Stimulated activated CD8-positive, alpha-beta memory T cell treated with anti-CD3 and anti-CD28 coated beads, Interleukin-7, amount 100 ng/mL, for 1 hour (primary cell): Measurements from ENCODE around the gene MCUB.
"Not testable (repeated sequence)": the region's sequence is repeated elsewhere in the genome, so short reads cannot be mapped to it uniquely, and the experiment has no call there.

Experiments used
- DNase-seq, 2 donors: peaks; one replicate each; pipeline ENCODE4 v3.0.0-alpha.2; 2020; ENCODE audit warnings: low read depth in 2 of 2

Gene MCUB

GRCh38 chr4:109579997-109580396, 20.0 kb downstream of the MCUB start:
- DNase-seq = not testable (repeated sequence)

DNA sequence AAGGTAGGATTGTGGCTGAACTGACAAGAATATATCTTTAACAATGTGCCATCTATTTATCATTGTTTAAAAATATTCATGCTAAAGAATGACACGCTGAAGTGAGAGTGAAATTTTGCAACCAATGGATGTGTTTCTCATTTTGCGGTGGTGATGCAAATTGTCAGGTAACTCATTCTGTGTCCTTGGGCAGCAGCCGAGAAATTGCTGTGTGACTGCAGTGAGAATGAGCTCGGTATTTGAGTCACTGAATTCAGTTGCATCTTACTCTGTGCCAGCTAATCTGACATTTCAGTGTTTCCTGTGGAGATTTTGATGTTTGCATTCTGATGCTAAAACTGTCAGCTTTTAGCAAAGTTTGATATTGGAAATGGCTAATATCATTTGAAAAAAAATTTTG, 28.1 kb downstream of the MCUB start:
- no peak for DNase-seq

DNA sequence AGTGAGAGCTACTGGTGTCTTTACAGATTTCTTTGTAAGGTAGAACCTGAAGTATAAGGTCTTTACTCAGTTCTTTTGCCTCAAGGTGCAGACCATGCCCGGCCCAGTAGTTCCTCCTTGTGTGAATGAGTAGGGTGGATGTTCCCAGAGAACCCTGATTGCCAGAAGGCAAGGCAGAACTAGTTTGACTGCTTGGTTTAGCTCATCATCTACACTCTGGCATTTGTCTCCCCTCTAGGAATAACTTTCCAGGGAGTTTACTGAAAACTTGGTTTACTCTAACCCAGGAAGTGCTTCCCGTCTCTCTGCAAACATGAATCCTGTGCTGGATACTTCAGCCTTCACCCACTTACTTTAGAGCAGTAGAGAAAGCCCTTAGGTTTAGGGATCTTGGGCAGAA, 29.1 kb downstream of the MCUB start:
- no peak for DNase-seq

DNA sequence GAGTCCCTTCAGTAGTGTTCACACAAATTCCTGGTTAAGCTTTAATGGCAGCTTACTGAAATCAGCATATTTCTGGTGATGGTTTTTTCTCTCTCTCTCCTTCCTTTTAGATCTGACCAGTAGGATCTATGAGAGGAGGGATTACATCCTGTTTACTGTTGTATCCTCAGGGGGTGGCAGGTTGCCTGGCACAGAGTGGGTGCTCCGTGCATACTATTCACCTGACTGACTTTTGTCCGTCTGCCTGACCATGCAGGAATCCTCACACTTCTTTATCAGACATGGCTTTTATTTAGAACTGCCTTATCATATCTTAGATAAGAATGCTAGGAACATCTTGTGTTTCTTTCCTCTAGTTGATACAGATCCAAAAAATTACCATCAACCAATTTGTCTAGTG, 29.6 kb downstream of the MCUB start:
- no peak for DNase-seq

DNA sequence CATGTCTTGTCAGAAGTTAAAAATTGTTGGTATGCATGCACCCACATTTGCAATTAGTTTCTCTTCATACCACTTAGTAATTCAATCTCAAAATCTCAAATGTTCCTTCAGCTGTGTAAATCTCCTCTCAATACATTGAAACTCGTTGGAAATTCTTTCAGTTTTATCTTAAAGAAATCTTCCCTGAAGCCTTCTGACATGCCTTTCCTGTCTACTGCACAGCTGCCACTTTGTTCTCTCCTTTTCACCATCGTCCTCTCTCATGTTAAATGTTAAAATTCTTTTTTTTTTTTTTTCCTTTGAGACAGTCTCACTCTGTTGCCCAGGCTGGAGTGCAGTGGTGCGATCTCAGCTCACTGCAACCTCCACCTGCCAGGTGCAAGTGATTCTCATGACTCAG, 30.9 kb downstream of the MCUB start:
- DNase-seq = no peak

- no peak for DNase-seq
Observed at GRCh38 chr4:109592367-109592766, 32.3 kb downstream of the MCUB start.

GRCh38 chr4:109595123-109595522, 35.1 kb downstream of the MCUB start:
- DNase-seq = not testable (repeated sequence)

DNA sequence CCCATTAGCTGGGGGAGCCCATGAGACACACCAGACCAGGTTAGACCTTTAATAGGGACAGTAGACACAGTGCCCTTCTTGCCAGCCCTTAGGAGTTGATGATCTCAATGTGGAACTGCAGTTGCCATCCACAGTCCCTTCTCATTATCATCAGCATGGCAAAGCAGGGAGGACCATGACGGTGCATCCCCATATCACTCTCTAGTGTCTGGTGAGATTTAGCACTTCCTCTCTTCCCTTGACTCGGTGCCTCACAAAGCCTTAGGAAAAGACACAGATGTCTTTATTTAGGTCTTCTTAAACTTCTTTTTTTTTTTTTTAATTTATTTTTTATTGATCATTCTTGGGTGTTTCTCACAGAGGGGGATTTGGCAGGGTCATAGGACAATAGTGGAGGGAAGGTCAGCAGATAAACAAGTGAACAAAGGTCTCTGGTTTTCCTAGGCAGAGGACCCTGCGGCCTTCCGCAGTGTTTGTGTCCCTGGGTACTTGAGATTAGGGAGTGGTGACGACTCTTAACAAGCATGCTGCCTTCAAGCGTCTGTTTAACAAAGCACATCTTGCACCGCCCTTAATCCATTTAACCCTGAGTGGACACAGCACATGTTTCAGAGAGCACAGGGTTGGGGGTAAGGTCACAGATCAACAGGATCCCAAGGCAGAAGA, 36.5 kb downstream of the MCUB start:
- DNase-seq = not testable (repeated sequence)

DNA sequence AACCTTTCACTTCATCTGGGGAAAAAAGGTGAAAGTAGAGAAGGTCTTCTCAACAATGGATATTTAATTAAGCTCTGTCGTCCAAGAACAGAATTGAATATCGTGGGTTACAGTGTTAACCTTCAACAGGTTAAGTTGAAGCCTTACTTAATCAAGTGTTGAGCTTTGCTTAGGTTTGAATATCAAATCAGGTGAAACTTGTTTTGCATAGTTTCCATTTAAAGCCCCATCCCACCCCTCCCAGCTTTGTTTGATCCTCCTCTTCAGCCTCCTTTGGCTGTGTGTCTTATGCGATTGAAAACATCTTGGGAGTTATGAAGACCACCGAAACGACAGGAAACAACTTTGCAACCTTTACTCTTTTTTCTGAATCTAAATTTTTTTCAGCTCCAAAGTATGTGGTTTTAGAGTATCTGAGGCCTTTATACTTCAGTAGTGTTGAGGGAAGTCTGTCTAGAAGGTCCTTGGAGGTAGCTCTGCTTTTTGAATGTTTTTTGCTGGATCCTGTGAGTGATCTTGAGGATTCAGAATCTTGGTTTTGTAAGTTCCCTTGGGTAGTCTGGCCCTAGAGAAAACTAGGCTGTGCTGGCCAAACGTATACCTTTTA, 39.1 kb downstream of the MCUB start:
- no peak for DNase-seq

GRCh38 chr4:109600431-109600830, 40.4 kb downstream of the MCUB start:
- DNase-seq = no peak

DNA sequence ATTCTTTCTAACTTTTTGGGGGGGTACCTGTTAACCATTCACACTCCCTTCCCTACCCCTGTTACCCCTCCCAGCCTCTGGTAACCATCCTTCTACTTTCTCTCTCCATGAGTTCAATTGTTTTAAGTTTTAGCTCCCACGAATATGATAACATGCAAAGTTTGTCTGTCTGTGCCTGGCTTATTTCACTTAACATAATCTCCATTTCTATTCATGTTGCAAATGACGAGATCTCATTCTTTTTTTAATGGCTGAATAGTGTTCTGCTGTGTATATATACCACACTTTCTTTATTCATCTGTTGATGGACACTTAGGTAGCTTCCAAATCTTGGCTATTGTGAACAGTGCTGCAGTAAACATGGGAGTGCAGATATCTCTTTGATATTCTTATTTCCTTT, 41.3 kb downstream of the MCUB start:
- no peak for DNase-seq

DNA sequence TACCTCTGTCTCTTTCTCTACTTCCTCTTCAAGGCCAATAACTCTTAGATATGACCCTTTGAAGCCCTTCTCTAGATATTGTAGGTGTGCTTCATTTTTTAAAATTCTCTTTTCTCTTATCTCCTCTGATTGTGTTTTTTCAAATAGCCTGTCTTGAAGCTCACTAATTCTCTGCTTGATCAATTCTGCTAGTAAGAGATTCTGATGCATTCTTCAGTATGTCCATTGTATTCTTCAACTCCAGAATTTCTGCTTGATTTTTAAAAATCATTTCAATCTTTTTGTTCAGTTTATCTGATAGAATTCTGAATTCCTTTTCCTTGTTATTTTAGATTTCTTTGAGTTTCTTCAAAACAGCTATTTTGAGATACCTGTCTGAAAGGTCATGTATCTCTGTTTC, 47.9 kb downstream of the MCUB start:
- no peak for DNase-seq

DNA sequence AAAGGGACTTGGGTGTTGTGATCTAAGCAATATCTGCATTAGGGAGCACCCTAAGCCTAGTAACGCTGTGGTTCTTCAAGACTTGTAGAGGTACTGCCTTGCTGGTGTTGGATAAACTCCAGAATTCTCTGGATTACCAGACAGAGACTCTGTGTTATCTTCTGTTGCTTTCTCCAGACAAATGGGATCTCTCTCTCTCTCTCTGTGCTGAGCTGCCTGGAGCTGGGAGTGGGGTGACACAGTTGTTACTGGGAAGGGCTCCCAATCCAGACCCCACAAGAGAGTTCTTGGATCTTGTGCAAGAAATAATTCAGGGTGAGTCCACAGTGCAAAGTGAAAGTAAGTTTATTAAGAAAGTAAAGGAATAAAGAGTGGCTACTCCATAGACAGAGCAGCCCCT, 48.8 kb downstream of the MCUB start:
- DNase-seq = no peak

DNA sequence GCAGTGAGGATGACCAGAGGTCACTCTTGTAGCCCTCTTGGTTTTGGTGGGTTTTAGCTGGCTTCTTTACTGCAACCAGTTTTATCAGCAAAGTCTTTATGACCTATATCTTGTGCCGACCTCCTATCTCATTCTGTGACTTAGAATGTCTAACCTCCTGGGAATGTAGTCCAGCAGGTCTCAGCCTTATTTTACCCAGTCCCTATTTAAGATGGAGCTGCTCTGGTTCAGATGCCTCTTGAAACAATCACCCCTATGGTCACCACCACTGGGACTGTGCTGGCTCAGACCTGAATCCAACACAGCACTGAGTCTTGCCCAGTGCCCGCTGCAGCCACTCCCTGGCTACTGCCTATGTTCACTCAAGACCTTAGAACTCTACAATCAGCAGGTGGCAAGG, 49.4 kb downstream of the MCUB start:
- no peak for DNase-seq

DNA sequence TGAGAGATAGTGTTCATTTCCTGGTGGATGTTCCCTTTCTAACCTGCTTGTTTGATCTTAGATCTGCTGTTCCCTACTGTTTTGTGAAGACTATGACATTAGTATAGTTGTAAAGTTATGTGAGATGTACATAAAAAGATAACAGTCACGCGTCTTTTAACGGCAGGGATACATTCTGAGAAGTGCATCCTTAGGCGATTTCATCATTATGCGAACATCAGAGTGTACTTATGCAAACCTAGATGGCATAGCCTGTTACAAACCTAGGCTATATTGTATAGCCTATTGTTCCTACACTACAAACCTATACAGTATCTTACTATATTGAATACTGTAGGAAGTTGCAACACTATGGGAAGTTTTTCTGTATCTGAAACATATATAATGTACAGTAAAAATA, 50.4 kb downstream of the MCUB start:
- DNase-seq = no peak

DNA sequence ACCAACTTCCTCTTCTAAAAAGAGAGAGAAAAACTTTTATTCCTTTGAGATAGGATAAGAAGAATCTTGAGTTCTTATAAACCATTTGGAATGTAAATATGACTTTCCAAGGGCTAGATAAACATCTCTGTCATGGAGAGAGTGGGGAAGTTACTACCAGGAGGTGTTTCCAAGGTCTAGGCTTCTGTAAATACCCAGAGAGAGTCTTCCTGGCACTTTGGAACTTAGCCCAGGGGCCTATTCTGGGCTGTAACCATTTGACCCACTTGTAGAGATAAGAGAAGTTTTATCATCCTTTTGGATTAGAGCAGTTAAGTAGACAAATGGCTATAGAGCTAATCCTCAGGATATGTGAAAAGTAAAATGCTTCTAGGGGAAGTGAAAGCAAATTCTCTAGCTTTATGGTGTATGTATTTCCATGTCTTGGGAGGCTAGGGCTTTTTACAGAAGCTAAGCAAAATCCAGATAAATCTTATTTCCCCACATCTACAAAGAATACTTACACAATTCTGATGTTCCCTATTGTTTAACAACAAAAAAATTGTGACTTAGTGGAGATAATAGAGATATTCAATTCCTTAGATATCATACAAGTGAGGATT, 51.1 kb downstream of the MCUB start:
- DNase-seq = no peak

DNA sequence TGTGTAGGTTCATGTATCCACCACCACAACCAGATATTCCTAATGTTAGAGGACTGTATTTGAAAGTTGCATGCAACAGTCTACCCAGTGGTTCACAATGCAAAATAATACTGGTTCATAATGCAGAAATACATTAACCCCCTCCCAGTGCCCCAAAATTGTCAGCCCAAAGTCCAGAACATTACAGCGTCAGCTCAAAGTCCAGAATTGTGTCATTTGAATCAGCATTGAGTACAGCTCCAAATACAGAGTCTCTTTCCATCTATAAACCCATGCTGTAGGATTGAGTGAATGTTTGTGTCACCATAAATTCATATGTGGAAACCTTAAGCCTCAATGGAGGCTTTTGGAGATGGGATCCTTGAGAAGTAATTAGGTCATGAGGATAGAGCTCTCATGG, 54.0 kb downstream of the MCUB start:
- DNase-seq = no peak

GRCh38 chr4:109614466-109614865, 54.4 kb downstream of the MCUB start:
- no peak for DNase-seq

- DNase-seq = no peak
Observed at GRCh38 chr4:109615742-109616141, 55.7 kb downstream of the MCUB start.

DNA sequence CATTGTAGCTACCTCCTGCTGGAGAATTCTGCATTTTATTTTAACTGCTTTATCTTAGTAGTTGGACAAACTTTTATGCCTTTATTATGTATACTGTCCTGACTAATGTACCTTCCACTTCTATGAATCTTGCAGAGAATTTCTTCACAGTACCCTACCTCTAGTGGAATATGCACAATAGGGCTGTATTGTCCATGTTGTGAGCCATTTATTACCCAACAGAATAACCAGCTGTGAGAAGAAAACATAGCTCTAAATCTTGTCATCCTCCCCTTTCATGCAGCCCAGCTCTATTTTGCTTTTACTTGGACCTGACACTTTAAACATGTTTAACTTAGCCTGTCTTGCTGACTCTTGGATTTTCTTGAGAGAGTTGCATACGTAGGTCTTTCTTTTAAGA, 56.2 kb downstream of the MCUB start:
- DNase-seq = no peak

DNA sequence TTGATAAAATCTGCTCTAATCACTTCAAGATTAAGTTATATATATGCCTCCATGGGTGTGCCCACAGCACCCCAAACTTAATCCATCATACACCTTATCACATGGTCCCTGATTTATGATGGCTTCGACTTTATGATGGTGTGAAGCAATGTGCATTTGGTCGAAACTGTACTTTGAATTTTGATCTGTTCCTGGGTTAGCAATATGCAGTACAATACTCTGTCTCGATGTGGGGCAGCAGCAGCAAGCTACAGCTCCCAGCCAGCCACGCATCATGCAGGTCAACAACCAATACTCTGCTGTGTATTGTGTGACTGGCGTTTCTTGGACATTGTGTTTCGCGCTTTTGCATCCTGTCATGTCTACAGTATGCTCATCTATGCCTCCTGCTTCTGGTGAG, 62.6 kb downstream of the MCUB start:
- no peak for DNase-seq

- no peak for DNase-seq
Observed at GRCh38 chr4:109624536-109624935, 64.5 kb downstream of the MCUB start.

DNA sequence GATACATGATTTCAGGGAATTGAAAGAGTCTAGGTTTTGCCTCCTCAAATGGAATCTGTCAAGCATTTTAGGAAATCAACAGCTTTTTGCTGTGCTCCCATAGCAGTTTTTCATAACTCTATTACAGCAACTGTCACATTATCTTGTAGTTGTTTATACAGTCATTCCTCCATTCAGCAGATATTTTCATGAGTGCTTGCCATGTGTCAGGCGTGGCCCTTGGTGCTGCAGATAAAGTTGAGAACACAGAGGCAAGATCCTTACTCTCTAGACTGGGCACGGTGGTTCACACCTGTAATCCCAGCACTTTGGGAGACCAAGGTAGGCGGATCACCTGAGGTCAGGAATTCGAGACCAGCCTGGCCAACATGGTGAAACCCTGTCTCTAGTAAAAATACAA, 67.3 kb downstream of the MCUB start:
- DNase-seq = no peak

DNA sequence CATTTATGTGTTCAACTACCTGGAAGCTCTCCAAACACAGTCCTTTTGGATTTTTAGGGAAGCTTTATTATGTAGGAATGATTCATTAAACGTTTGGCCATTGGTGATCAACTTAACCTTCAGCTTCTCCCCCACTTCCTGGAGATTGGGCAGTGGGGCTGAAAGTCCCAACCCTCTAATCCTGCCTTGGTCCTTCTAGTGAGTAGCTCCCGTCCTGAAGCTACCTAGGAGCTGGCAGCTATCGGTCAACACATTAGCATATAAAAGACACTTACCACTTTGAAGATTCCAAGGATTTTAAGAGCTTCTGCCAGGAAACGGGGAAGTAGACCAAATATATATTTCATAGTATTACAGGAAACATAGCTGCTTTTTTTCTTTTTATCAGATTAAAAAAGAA, 69.7 kb downstream of the MCUB start:
- no peak for DNase-seq
